Keratinocyte (primary cell): ENCODE results near the gene VAT1. TPM values are rescaled to one million over a fixed set of nuclear protein-coding genes. Genes with fewer than 3 reads are reported as not detected.

ENCODE experiments used
- DNase-seq: peaks from one replicate; pipeline ENCODE4 v3.0.0-alpha.2; 2011; ENCODE audit warnings: low read depth, missing footprints, low spot score
- FAIRE-seq: peaks from 2 replicates; lab custom pipeline; 2011; peaks lifted over from hg19 to GRCh38; lab: Jason Lieb, UNC
- H2AFZ ChIP-seq: 2 replicates; pipeline ENCODE4 v1.6.0; 2012; ENCODE audit warnings: low read length, control low read depth, inconsistent platforms; ENCODE audit not compliant: control insufficient read depth
- H3K27ac ChIP-seq: 2 replicates; pipeline ENCODE4 v1.5.1; 2011; ENCODE audit warnings: low read length; ENCODE audit not compliant: control insufficient read depth, insufficient read depth
- H3K27me3 ChIP-seq: 3 replicates; pipeline ENCODE4 v1.6.0; 2011; ENCODE audit warnings: low read length; ENCODE audit not compliant: control insufficient read depth, insufficient read depth; ENCODE audit errors: extremely low read depth
- H3K36me3 ChIP-seq, 2 experiments: 2 replicates in 1 of 2; 3 replicates in 1 of 2; pipeline ENCODE4 v1.5.1; 2011; ENCODE audit warnings: low read length in 2 of 2, mild to moderate bottlenecking in 1 of 2; ENCODE audit not compliant: control insufficient read depth in 2 of 2, insufficient read depth in 2 of 2; ENCODE audit errors: extremely low read depth in 1 of 2
- H3K4me1 ChIP-seq: 3 replicates; pipeline ENCODE4 v1.5.1; 2011; ENCODE audit warnings: low read length; ENCODE audit not compliant: control insufficient read depth, insufficient read depth; ENCODE audit errors: extremely low read depth
- H3K4me2 ChIP-seq: 3 replicates; pipeline ENCODE4 v1.6.0; 2011; ENCODE audit warnings: low read depth, low read length; ENCODE audit not compliant: control insufficient read depth, insufficient read depth; ENCODE audit errors: extremely low read depth
- H3K4me3 ChIP-seq, 3 experiments: fragments of 200-600 bp in 1 of 3; sonication (generic) in 1 of 3; 2 replicates in 2 of 3; 3 replicates in 1 of 3; pipeline ENCODE4 v1.5.1; 2011 to 2016; ENCODE audit warnings: low read length in 3 of 3, mild to moderate bottlenecking in 3 of 3, control low read depth in 2 of 3, inconsistent platforms in 1 of 3, low read depth in 1 of 3, mixed read lengths in 1 of 3, mixed run types in 1 of 3, moderate library complexity in 1 of 3; ENCODE audit not compliant: control insufficient read depth in 2 of 3, insufficient read depth in 2 of 3; ENCODE audit errors: extremely low read depth in 1 of 3
- H3K79me2 ChIP-seq: 2 replicates; pipeline ENCODE4 v1.6.0; 2012; ENCODE audit warnings: low read length; ENCODE audit not compliant: control insufficient read depth, insufficient read depth
- H3K9ac ChIP-seq: 3 replicates; pipeline ENCODE4 v1.6.0; 2011; ENCODE audit warnings: low read length; ENCODE audit not compliant: control insufficient read depth, insufficient read depth; ENCODE audit errors: extremely low read depth
- H3K9me1 ChIP-seq: 3 replicates; pipeline ENCODE4 v1.6.0; 2011; ENCODE audit warnings: low read length; ENCODE audit not compliant: control insufficient read depth, insufficient read depth; ENCODE audit errors: extremely low read depth
- H3K9me3 ChIP-seq: 2 replicates; pipeline ENCODE4 v1.5.1; 2012; ENCODE audit warnings: low read depth, low read length; ENCODE audit not compliant: control insufficient read depth
- H4K20me1 ChIP-seq: 3 replicates; pipeline ENCODE4 v1.6.0; 2011; ENCODE audit warnings: low read length; ENCODE audit not compliant: control insufficient read depth, insufficient read depth; ENCODE audit errors: extremely low read depth
- CTCF ChIP-seq, 3 experiments: IDR thresholded peaks in 1 of 3; conservative IDR thresholded peaks in 1 of 3; optimal IDR thresholded peaks in 1 of 3; 2 replicates in 2 of 3; 3 replicates in 1 of 3; pipeline versions ENCODE3 to v1.5.1; 2011; ENCODE audit warnings: low read length in 3 of 3, mild to moderate bottlenecking in 3 of 3, moderate library complexity in 2 of 3, control low read depth in 1 of 3, inconsistent platforms in 1 of 3; ENCODE audit not compliant: insufficient read depth in 2 of 3; ENCODE audit errors: extremely low read depth in 1 of 3
- EZH2 ChIP-seq: IDR thresholded peaks from one replicate; pipeline ENCODE4 v1.6.1; 2012; ENCODE audit warnings: inconsistent platforms, mild to moderate bottlenecking, low read length, moderate library complexity
- dilution Hi-C: fragments of 300-500 bp; cut with MboI; formaldehyde crosslinking; loops from one replicate; pipeline ENCODE4 v1.7.0; 2020; ENCODE audit warnings: low sequenced_read_pairs; ENCODE audit not compliant: extremely low pct_ligation_motif_present
- polyA plus RNA-seq, 5 experiments: library from polyadenylated mRNA; depleted of rRNA in 3 of 5; stranded (reverse) in 3 of 5; stranded (forward) in 1 of 5; unstranded in 1 of 5; fragments of >200 nt; gene quantifications; 1 replicate in 1 of 5; 2 replicates in 3 of 5; 3 replicates in 1 of 5; pipeline versions ENCODE4 v1.2.1 to v1.2.3, GENCODE V29; 2011 to 2012; ENCODE audit warnings: missing spikeins in 2 of 5, low read depth in 1 of 5, low replicate concordance in 1 of 5

Gene VAT1
- polyA plus RNA-seq, 1 donor (not counting 4 experiments of a cell fraction or from before 2014, with no cell fraction given): 151 TPM

GRCh38 chr17:43039646-43040045 is 17.5 kb upstream of the VAT1 start:
- no peaks in the 10 kb centered on the region for H3K9me1 ChIP-seq
- TF ChIP-seq EZH2 (no peak), CTCF (optimal IDR thresholded peaks at IDR 0.05 in 1 of 3, IDR thresholded peaks at IDR 0.05 in 1 of 3, conservative IDR thresholded peaks at IDR 0.05 in 1 of 3; ENCODE audit: extremely low read depth in 1 of 3, insufficient read depth in 2 of 3, low read length in 3 of 3) (no peak)
- DNase-seq (no peak), FAIRE-seq (no peak)
- H3K79me2 ChIP-seq: no peaks in the 10 kb centered on the region
- no peak overlapping the region for H3K4me3 ChIP-seq
- H3K27ac ChIP-seq: no peak overlapping the region
- H3K4me1 ChIP-seq: no peaks in the 10 kb centered on the region
- no peaks in the 10 kb centered on the region for H3K9me3 ChIP-seq
- no peak overlapping the region for H2AFZ ChIP-seq
- no peak overlapping the region for H3K4me2 ChIP-seq
- H3K36me3 ChIP-seq: peaks cover 0 to 6% of the 10 kb centered on the region in 2 experiments
- no peaks in the 10 kb centered on the region for H4K20me1 ChIP-seq
- no peaks in the 10 kb centered on the region for H3K27me3 ChIP-seq
- H3K9ac ChIP-seq: no peak overlapping the region
- dilution Hi-C loops: no loop called here

GRCh38 chr17:43034894-43035293 is 12.7 kb upstream of the VAT1 start:
- dilution Hi-C loops: no loop called here
- FAIRE-seq: no peak

More at GRCh38 chr17:43034894-43035293, 12.7 kb upstream of the VAT1 start:
- H3K4me3 ChIP-seq: no peak overlapping the region
- H3K9ac ChIP-seq: no peak overlapping the region
- H3K9me1 ChIP-seq: no peaks in the 10 kb centered on the region
- no peak overlapping the region for H3K27ac ChIP-seq
- TF ChIP-seq EZH2 (no peak), CTCF (optimal IDR thresholded peaks at IDR 0.05 in 1 of 3, IDR thresholded peaks at IDR 0.05 in 1 of 3, conservative IDR thresholded peaks at IDR 0.05 in 1 of 3; ENCODE audit: extremely low read depth in 1 of 3, insufficient read depth in 2 of 3, low read length in 3 of 3) (no peak)
- no peaks in the 10 kb centered on the region for H3K4me1 ChIP-seq
- H3K4me2 ChIP-seq: no peak overlapping the region
- no peaks in the 10 kb centered on the region for H3K9me3 ChIP-seq
- DNase-seq: no peak
- H3K36me3 ChIP-seq: no peaks in the 10 kb centered on the region
- no peaks in the 10 kb centered on the region for H4K20me1 ChIP-seq
- H2AFZ ChIP-seq: no peak overlapping the region
- H3K79me2 ChIP-seq: no peaks in the 10 kb centered on the region
- H3K27me3 ChIP-seq: no peaks in the 10 kb centered on the region
